ENCODE measurements around the gene ZNF480.
A peak's percentile ranks its signal among the peaks of the same experiment; 100 is the strongest.
"Not testable (repeated sequence)": the region's sequence is repeated elsewhere in the genome, so short reads cannot be mapped to it uniquely, and the experiment has no call there.

ZNF480 gene

GRCh38 chr19:52296773-52297600 lies at the start of gene ZNF480:
Gene ZNF480 (plus strand): TSS chr19:52297169. CDS start chr19:52300413, 3,244 bp downstream.
- ChIA-PET POLR2A (no interaction called here), CTCF (no interaction called here)
- TF ChIP-seq ELF4 (IDR thresholded peaks at IDR 0.05) (peak; percentile 60; the same call in 1 of the 2 replicates), HDGF (IDR thresholded peaks at IDR 0.05; ENCODE audit: borderline replicate concordance) (no peak), ARNT (IDR thresholded peaks at IDR 0.05) (no peak), L3MBTL2 (conservative IDR thresholded peaks at IDR 0.05) (peak; percentile 14; the same call in 1 of the 2 replicates)
- peak; percentile 82 for DNase-seq (ENCODE audit: extremely low spot score)

GRCh38 chr19:52248241-52248640 lies 48.7 kb upstream of the ZNF480 start:
- ChIA-PET CTCF (interaction anchor here (0.6 kb wide), 1 partner anchor 64 kb away, joined by 3 read pairs; no protein-coding TSS in a partner anchor), POLR2A (no interaction called here)
- TF ChIP-seq SP1 (IDR thresholded peaks at IDR 0.05) (no peak), TARDBP (IDR thresholded peaks at IDR 0.05) (no peak), FOXM1 (IDR thresholded peaks at IDR 0.05; ENCODE audit: borderline replicate concordance) (no peak), FOXA1 (IDR thresholded peaks at IDR 0.05) (no peak), PKNOX1 (IDR thresholded peaks at IDR 0.05) (no peak), LEF1 (IDR thresholded peaks at IDR 0.05; ENCODE audit: borderline replicate concordance) (no peak), FOXK2 (IDR thresholded peaks at IDR 0.05) (no peak), NFRKB (IDR thresholded peaks at IDR 0.05) (no peak), HDGF (IDR thresholded peaks at IDR 0.05; ENCODE audit: borderline replicate concordance) (no peak), CTBP1 (IDR thresholded peaks at IDR 0.05; ENCODE audit: borderline replicate concordance) (no peak), ZNF384 (IDR thresholded peaks at IDR 0.05) (no peak), ELF4 (IDR thresholded peaks at IDR 0.05) (no peak), SUZ12 (IDR thresholded peaks at IDR 0.05) (no peak), ARNT (IDR thresholded peaks at IDR 0.05) (no peak), BHLHE40 (IDR thresholded peaks at IDR 0.05; ENCODE audit: borderline replicate concordance) (no peak), L3MBTL2 (conservative IDR thresholded peaks at IDR 0.05) (no peak)
- DNase-seq (ENCODE audit: extremely low spot score), result no peak

GRCh38 chr19:52258426-52258825 lies 38.5 kb upstream of the ZNF480 start:
- no peak for TF ChIP-seq PKNOX1 (IDR thresholded peaks at IDR 0.05)
- TF ChIP-seq ARNT (IDR thresholded peaks at IDR 0.05), result no peak
- no peak for TF ChIP-seq HDGF (IDR thresholded peaks at IDR 0.05; ENCODE audit: borderline replicate concordance)
- TF ChIP-seq ZNF384 (IDR thresholded peaks at IDR 0.05), result no peak
- no peak for TF ChIP-seq FOXA1 (IDR thresholded peaks at IDR 0.05)
- TF ChIP-seq NFRKB (IDR thresholded peaks at IDR 0.05), result no peak
- TF ChIP-seq SP1 (IDR thresholded peaks at IDR 0.05), result no peak
- no peak for TF ChIP-seq FOXK2 (IDR thresholded peaks at IDR 0.05)
- TF ChIP-seq BHLHE40 (IDR thresholded peaks at IDR 0.05; ENCODE audit: borderline replicate concordance), result no peak
- TF ChIP-seq SUZ12 (IDR thresholded peaks at IDR 0.05), result no peak
- TF ChIP-seq L3MBTL2 (conservative IDR thresholded peaks at IDR 0.05), result no peak
- no peak for TF ChIP-seq CTBP1 (IDR thresholded peaks at IDR 0.05; ENCODE audit: borderline replicate concordance)
- no peak for TF ChIP-seq LEF1 (IDR thresholded peaks at IDR 0.05; ENCODE audit: borderline replicate concordance)
- no peak for TF ChIP-seq ELF4 (IDR thresholded peaks at IDR 0.05)
- TF ChIP-seq TARDBP (IDR thresholded peaks at IDR 0.05), result no peak
- DNase-seq (ENCODE audit: extremely low spot score), result no peak
- ChIA-PET CTCF (no interaction called here), POLR2A (no interaction called here)

- DNase-seq (ENCODE audit: extremely low spot score); CTCF ChIA-PET: not testable (repeated sequence)
Measured at GRCh38 chr19:52265556-52265955, 31.4 kb upstream of the ZNF480 start.

GRCh38 chr19:52269338-52270261 lies 27.4 kb upstream of the ZNF480 start, which contains the start of gene ZNF766:
Gene ZNF766 (plus strand): TSS chr19:52269587. CDS start chr19:52269614, 27 bp downstream.
- TF ChIP-seq CTBP1 (IDR thresholded peaks at IDR 0.05; ENCODE audit: borderline replicate concordance) (no peak), LEF1 (IDR thresholded peaks at IDR 0.05; ENCODE audit: borderline replicate concordance) (no peak), ZNF384 (IDR thresholded peaks at IDR 0.05) (no peak), L3MBTL2 (conservative IDR thresholded peaks at IDR 0.05) (peak; percentile 65; the same call in 1 of the 2 replicates), SP1 (IDR thresholded peaks at IDR 0.05) (peak; percentile 53; the same call in 1 of the 2 replicates), ELF4 (IDR thresholded peaks at IDR 0.05) (peak; percentile 95), SUZ12 (IDR thresholded peaks at IDR 0.05) (no peak), BHLHE40 (IDR thresholded peaks at IDR 0.05; ENCODE audit: borderline replicate concordance) (no peak), FOXK2 (IDR thresholded peaks at IDR 0.05) (no peak)
- DNase-seq (ENCODE audit: extremely low spot score), result peak; percentile 95
- CTCF ChIA-PET, result no interaction called here

More at GRCh38 chr19:52265556-52265955, 31.4 kb upstream of the ZNF480 start:
- POLR2A ChIA-PET, result not testable (repeated sequence)

GRCh38 chr19:52270266-52270885 lies 26.6 kb upstream of the ZNF480 start:
- TF ChIP-seq CTBP1 (IDR thresholded peaks at IDR 0.05; ENCODE audit: borderline replicate concordance), result no peak
- no peak for TF ChIP-seq PKNOX1 (IDR thresholded peaks at IDR 0.05)
- no peak for TF ChIP-seq L3MBTL2 (conservative IDR thresholded peaks at IDR 0.05)
- no peak for TF ChIP-seq SUZ12 (IDR thresholded peaks at IDR 0.05)
- POLR2A ChIA-PET, result no interaction called here
- CTCF ChIA-PET, result no interaction called here
- DNase-seq (ENCODE audit: extremely low spot score), result no peak

More at GRCh38 chr19:52269338-52270261, 27.4 kb upstream of the ZNF480 start, which contains the start of gene ZNF766:
- POLR2A ChIA-PET, result no interaction called here

Data from HEK293T (cell line).